ENCODE results near the gene FAM124A. TPM values are rescaled to one million over a fixed set of nuclear protein-coding genes. Genes with fewer than 3 reads are reported as not detected.

Gene FAM124A
- total RNA-seq, 1 experiment from 2014 or later: 1.1 TPM

GRCh38 chr13:51249255-51249654 is 27.1 kb downstream of the FAM124A start:
- Histone ChIP-seq H3K9me3 (ENCODE audit: control insufficient read depth, insufficient read depth, low read depth, low read length) (no peaks in the 10 kb centered on the region), H3K4me3 (ENCODE audit: low read depth in 2 of 2, low read length in 2 of 2) (no peak overlapping the region), H3K27ac (ENCODE audit: low read length) (no peak overlapping the region), H3K4me1 (ENCODE audit: control insufficient read depth, insufficient read depth, low read length) (no peaks in the 10 kb centered on the region), H3K27me3 (ENCODE audit: control insufficient read depth, insufficient read depth, low read length) (no peaks in the 10 kb centered on the region), H3K36me3 (ENCODE audit: control insufficient read depth, insufficient read depth, low read length) (no peaks in the 10 kb centered on the region)
- in situ Hi-C loops (cut with HindIII; ENCODE audit: low pct_unique_long_range_greater_than_20kb, low sequenced_read_pairs): no loop called here
- ATAC-seq (no peak), DNase-seq (ENCODE audit: low read depth, low spot score) (no peak)
- no peak for TF ChIP-seq CTCF (IDR thresholded peaks at IDR 0.05)
- no TSS peak for BruUV-seq (replicated peaks)
- intact Hi-C loops (cut with micrococcal nuclease; ENCODE audit: unreplicated experiment): no loop called here
- POLR2A ChIA-PET: interaction anchor here (0.6 kb wide), 1 partner anchor 1692 kb away, joined by 3 read pairs; no protein-coding TSS in a partner anchor
- CTCF ChIA-PET: no interaction called here

DNA sequence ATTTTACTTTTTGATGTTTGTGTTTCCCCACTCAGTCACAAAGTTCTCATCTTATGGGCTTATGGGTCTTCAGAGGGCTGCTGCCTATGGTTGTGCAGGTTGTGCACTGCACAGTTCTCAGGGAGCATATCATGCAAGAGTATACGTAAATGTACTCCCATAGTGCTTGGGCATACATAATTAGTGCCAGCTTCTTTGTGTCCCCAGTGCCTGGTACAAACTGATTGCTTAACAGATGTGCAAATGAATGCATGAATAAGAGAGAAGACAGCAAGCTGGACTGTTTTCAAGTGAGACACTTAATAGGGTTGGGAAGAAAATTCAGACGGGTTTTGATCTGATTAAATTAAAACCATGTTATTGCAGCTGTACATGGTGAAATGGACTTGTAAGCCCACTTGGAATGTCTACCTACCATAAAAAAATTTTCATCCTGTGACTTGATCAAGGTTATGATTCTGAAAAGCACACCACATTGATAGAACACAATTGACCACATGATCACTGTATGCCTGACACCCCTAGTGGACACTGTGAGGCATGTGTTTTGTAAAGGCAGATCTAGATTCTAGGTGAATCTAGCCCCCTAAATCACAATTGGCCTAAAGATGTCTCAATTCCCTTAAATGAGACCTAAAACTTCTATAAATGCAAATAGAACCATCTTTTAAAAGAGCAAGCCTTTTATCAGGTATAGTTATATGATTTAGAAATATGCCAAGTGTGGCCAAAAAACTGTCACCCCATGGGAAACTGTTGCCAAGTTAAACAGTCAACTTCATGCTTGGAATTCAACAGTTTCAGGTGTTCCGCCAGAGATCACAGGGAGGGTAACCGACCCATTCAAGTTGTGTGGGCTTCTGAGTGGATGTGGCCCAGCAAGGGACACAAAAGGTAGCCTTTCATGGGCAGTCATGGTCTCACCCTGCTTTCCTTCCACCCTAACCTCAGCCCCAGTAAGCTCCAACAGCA is 27.9 kb downstream of the FAM124A start:
- in situ Hi-C loops (cut with HindIII; ENCODE audit: low pct_unique_long_range_greater_than_20kb, low sequenced_read_pairs): no loop called here
- Histone ChIP-seq H3K27ac (ENCODE audit: low read length) (no peak overlapping the region), H3K27me3 (ENCODE audit: control insufficient read depth, insufficient read depth, low read length) (no peaks in the 10 kb centered on the region), H3K4me3 (ENCODE audit: low read depth in 2 of 2, low read length in 2 of 2) (no peak overlapping the region), H3K36me3 (ENCODE audit: control insufficient read depth, insufficient read depth, low read length) (no peaks in the 10 kb centered on the region), H3K4me1 (ENCODE audit: control insufficient read depth, insufficient read depth, low read length) (no peaks in the 10 kb centered on the region), H3K9me3 (ENCODE audit: control insufficient read depth, insufficient read depth, low read depth, low read length) (no peaks in the 10 kb centered on the region)
- DNase-seq (ENCODE audit: low read depth, low spot score) (no peak), ATAC-seq (no peak)
- intact Hi-C loops (cut with micrococcal nuclease; ENCODE audit: unreplicated experiment): no loop called here
- ChIA-PET POLR2A (no interaction called here), CTCF (interaction anchor here (0.6 kb wide), 1 partner anchor 37 kb away, joined by 3 read pairs; no protein-coding TSS in a partner anchor)
- TF ChIP-seq CTCF (IDR thresholded peaks at IDR 0.05) (peak; percentile 39; the same call in 1 of the 2 replicates), POLR2AphosphoS5 (IDR thresholded peaks at IDR 0.05; ENCODE audit: low read depth, low read length) (no peak), REST (IDR thresholded peaks at IDR 0.05; ENCODE audit: insufficient read depth in 1 of 2, low read depth in 2 of 2, low read length in 1 of 2) (no peak)
- BruUV-seq (replicated peaks): no TSS peak

Data from Panc1 (cell line).